Activated naive CD4-positive, alpha-beta T cell treated with anti-CD3 and anti-CD28 coated beads, Interleukin-2, amount 50 U/mL, for 16 hours (primary cell): ENCODE results near the gene MCM3.

Experiments
- DNase-seq: peaks from one replicate; pipeline ENCODE4 v3.0.0-alpha.2; 2020

The MCM3 gene

DNA sequence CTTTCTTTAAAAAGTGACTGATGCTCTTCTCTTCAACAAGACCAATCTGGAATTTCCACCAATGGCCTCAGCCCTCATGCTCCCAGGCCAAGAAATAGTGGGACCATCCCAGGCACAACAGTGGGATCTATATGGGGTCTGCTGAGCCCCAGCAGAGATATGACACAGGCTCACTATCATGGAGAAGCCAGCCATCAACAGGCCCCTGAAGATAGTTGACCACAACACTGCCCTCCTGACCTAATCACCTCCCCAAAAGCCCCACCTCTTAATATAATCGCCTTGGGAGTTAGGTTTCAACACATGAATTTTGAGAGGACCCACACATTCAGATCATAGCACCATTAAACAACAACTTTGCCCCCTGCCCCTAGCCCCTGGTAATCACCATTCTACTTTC, 16.8 kb upstream of the MCM3 start:
- no peak for DNase-seq

- DNase-seq = no peak
These were observed 16.0 kb upstream of the MCM3 start for GRCh38 chr6:52300489-52300931.

- DNase-seq = no peak
These were observed 15.1 kb upstream of the MCM3 start for GRCh38 chr6:52299653-52300052.

GRCh38 chr6:52297433-52297832, 12.9 kb upstream of the MCM3 start:
- DNase-seq = no peak

- no peak for DNase-seq
These were observed 8.5 kb upstream of the MCM3 start for GRCh38 chr6:52293067-52293466.

DNA sequence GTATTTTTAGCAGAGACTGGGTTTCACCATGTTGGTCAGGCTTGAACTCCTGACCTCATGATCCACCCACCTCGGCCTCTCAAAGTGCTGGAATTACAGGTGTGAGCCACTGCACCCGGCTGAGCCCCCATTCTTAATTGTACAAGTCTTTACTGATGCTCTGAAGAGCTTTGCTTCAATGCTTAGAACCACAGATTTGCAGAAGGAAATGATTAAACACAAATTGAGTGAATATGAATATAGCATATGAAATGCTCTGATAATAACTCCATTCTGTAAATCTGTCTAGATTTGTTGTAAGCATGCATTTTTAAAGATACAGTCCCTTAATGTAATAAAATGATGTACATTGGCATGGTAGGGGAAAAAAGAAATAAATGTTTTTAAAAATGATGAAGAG, 4.3 kb upstream of the MCM3 start:
- DNase-seq = no peak

- no peak for DNase-seq
These were observed 3.7 kb upstream of the MCM3 start for GRCh38 chr6:52288216-52288615.

- peak; percentile 70 for DNase-seq
These were observed 2.4 kb upstream of the MCM3 start for GRCh38 chr6:52286798-52287432.

DNA sequence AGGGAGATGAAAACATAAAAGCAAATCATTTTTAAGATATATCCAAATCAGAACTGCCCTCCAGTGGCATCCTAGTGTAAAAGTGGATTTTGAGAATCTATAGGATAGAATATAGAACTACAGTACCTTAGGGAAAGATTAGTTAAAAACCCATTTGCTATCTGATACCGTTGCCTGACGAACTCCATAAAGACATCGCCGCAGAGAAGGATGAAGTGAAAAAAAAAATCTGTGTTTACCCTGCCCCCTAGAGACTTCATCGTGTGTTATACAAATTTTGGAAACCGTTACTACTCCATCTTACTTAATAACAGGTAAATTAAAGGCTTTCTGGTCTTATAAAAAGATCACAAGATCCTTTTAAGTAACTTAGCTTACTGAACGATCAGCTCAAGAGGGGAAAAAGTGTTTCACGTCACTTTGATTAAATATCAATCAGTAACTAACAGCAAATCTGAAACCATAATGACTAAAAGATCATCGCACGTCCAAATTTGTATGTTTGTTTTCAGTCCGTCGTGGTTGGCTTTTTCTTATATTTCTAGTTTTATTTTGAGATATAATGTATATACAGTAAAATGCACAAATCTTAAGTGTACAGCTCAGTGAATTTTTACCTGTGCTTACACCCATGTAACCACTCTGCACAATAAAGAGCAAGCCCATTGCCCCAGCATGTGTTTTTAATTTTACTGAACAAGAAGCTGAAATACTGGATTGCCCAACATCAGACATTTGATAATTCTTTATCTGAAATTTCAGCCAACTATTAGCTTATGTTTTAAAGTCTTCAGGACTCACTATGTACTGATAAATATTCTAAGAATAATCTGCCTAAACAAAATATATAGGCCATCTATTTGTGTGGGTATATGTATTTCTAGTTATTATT, 881 bp upstream of the MCM3 start:
- no peak for DNase-seq

GRCh38 chr6:52284131-52284459, 447 bp downstream of the MCM3 start:
- peak; percentile 44 for DNase-seq

GRCh38 chr6:52283111-52283510, 1.4 kb downstream of the MCM3 start:
- DNase-seq = no peak

DNA sequence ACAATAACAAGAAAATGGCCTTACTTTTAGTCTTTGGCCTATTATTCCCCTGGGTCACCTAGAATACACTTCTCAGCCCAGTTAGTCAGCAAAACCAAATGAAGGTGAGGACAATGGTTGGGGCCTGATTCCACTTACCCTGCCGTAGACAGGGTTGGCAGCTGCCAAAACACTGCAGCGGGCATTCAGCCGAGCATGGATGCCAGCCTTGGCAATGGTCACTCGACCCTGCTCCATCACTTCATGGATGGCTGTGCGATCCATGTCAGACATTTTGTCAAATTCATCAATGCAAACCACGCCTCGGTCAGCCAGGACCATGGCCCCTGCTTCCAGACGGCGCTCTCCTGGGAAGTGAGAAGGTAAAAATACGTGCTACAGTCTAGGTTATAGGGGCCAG, 8.4 kb downstream of the MCM3 start:
- no peak for DNase-seq

DNA sequence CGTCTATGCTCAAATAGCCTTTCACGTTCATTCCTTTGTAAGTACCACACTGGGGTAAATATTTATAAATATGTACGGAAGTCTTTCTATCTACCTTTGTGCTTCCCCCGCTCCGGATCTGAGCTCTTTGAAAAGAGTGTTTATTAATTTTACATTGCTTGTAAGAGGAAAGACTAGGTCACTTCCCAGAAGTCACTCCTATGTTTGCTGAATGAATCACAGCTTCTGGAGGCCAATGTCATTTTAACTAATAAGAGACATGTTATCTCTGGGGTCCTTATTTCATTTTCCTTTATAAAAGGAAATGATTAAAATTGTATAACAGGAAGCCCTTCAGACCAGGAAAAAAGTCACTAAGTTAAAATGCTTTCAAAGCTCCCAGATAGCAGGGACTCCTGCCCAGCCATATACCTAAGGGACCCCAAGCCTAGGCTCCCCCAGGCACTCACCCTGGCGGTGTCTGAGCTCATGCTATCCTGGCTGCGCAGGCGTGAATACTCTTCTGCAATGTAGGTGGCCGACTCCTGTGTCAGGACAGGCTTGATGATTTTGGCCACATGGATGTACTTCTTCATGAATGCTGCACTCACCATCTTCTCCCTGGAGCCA, 12.6 kb downstream of the MCM3 start:
- no peak for DNase-seq

GRCh38 chr6:52263709-52264540, 20.6 kb downstream of the MCM3 start:
- DNase-seq = peak; percentile 71

GRCh38 chr6:52262620-52263344, 21.8 kb downstream of the MCM3 start:
- DNase-seq = no peak

DNA sequence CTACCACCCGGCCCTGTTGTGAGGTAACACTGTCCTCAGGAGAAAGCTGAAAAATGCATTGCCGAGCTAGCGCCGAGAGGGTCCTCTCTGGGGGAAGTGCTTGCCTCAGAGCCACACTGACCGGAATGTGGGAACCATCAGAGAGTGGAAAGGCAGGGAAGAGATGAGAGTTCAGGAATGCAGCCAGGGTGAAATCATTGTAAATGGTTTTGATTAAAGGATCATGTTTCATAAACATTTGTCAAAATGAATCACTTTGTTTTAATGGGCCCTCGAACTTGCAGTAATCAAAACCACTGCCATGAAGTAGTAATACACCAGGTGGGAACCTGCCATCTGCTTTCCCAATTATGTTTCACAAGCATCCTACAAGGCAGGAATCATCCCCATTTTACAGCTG, 23.3 kb downstream of the MCM3 start:
- no peak for DNase-seq

DNA sequence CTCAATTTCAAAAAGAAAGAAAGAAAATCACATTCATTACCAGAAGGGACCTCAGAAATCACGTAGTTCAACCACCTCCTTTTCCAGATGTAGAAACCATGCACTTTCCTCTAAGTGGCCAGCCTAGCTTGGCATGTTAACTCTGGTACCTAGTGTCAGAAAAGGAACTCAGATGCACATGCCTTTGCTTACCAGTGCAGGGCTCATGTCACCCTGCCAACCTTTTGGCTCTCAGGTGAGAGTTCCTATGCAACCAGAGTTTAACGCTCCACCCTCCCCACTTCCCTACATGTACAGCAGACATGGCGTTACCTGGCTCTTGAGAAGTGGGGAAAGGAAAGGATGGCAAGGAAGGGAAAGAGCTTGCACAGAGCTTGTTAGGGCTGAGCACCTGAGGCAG, 23.9 kb downstream of the MCM3 start:
- no peak for DNase-seq

GRCh38 chr6:52255434-52255833, 29.1 kb downstream of the MCM3 start:
- no peak for DNase-seq

DNA sequence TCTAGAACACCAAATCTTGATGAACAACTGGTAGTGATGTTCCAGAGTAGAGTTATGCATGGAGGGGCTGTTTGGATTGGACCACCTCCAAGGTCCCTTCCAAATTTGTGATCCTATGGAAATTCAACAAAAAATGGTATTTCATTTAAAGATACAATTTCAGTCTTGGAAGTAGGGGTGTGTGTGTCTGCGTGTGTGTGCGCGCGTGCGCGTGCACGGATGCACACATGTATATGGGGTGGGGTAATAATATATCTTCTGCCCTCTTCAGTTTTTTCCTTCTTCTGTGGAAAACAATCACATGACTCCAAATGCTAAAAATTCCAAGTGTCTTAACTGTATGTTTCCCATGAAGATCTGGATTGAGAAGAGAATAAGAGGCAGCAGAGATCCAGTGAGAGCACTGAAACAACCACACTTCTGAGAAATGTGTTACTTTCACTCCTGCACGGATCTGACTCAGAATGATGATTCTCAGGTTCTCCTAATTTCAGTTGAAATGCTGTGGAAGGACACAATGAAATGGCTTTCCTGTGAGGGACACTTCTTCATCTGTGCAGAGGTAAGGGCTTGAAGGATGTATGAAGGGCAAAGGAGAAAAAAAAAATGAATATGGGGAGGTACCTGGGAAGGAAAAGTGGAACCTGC, 29.7 kb downstream of the MCM3 start:
- DNase-seq = no peak

DNA sequence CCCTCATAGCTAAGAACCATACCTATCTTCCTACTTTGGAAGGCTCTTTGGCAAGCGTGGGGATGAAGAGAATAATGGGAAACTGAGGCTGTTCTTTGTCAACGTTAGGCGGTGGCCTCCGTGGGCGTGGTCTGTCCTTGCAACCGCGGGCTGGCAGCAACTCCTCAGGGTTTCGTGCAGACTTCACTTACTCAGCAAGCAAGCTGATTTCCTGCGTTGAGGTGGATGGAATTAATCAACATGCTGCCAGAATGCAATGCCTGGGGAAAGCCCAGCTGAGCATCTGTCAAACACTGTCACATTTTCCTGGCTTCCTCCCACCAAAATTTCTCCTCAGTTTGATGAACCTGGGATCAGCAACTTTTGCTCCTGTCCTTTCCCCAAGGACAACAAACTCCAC, 31.0 kb downstream of the MCM3 start:
- DNase-seq = peak; percentile 15

DNA sequence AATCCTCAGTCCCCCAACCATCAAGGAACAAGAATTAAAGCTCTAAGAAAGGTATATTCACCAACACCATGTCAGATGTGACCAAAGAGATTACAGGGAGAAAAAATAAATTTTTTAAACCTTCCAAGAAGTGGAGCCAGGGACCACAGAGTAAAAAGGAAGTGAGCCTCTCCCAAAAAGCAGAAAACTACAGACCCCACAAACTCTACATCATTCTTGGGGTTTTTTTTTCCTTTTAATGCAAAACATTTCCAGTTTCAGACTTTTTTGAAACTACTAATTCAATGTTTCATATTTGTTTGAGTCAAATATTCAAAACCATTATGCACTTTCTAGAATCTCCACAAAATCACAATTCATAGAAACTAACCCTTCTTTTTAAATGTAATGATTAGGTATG, 33.4 kb downstream of the MCM3 start:
- DNase-seq = no peak

DNA sequence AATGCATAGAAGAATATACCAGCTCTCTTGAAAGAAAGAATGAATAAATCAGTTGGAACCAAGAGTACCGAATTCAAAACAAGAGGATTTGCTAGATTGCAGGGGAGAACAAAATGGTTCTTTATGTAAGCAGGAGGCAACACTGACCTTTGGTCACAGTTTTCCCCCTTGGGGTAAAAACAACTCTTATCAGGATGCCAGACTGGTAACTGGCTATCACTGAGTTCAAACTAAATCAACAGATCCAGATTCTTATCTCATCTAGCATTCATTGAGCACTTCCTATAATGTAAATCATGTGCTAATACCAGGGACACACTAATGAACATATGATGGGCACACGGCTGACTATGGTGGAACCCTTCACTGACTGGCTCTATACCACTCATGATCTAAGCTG, 35.5 kb downstream of the MCM3 start:
- no peak for DNase-seq
